Tibial nerve (tissue), 4 donors: ENCODE measurements around the gene PLA2G6. TPM values are rescaled to one million over a fixed set of nuclear protein-coding genes. Genes with fewer than 3 reads are reported as not detected.

ENCODE experiments used
- DNase-seq, 2 donors: peaks; one replicate each; pipeline ENCODE4 v3.0.0-alpha.2; 2019; ENCODE audit warnings: low spot score in 2 of 2
- H3K27ac ChIP-seq, 4 donors: fragments of 200-600 bp; sonication (generic) in 3 of 4; one replicate each; pipeline ENCODE4 v1.5.1; 2017 to 2019; ENCODE audit warnings: mild to moderate bottlenecking in 1 of 4
- H3K27me3 ChIP-seq, 2 donors: fragments of 200-600 bp; sonication (generic) in 1 of 2; one replicate each; pipeline versions ENCODE4 v1.5.1 to v1.6.0; 2017 to 2019
- H3K36me3 ChIP-seq, 3 donors: fragments of 200-600 bp; sonication (generic); one replicate each; pipeline ENCODE4 v1.5.1; 2018 to 2019
- H3K4me1 ChIP-seq, 4 donors: fragments of 200-600 bp; sonication (generic) in 3 of 4; one replicate each; pipeline ENCODE4 v1.5.1; 2017 to 2019
- H3K4me3 ChIP-seq, 4 donors: fragments of 200-600 bp; sonication (generic) in 3 of 4; one replicate each; pipeline ENCODE4 v1.5.1; 2017 to 2019; ENCODE audit warnings: mild to moderate bottlenecking in 1 of 4, moderate library complexity in 1 of 4
- H3K9me3 ChIP-seq, 4 donors: fragments of 200-600 bp; sonication (generic) in 3 of 4; one replicate each; pipeline ENCODE4 v1.5.1; 2017 to 2019
- EP300 ChIP-seq, 2 donors: sonication (generic); formaldehyde crosslinking; IDR thresholded peaks; one replicate each; pipeline ENCODE4 v1.6.1; 2017; ENCODE audit warnings: antibody characterized with exemption in 2 of 2, mild to moderate bottlenecking in 1 of 2
- POLR2A ChIP-seq, 2 donors: fragments of 450-650 bp; IDR thresholded peaks; one replicate each; pipeline ENCODE4 v1.6.1; 2017; ENCODE audit warnings: antibody characterized with exemption in 2 of 2, mild to moderate bottlenecking in 2 of 2, moderate library complexity in 2 of 2
- WGBS, 2 donors: methylation state at CpG; one replicate each; pipeline ENCODE4 v1.1.5; 2018; 5-methylcytosine and 5-hydroxymethylcytosine counted together
- total RNA-seq, 4 donors: library from RNA; depleted of rRNA; stranded (reverse); fragments of >200 nt; gene quantifications; one replicate each; pipeline ENCODE4 v1.1.0, GENCODE V29; 2016
- TF ChIP-seq, protein P1 (sequence below), 5 experiments: fragments of 200-600 bp in 3 of 5; fragments of 450-650 bp in 2 of 5; sonication (generic) in 3 of 5; IDR thresholded peaks; one replicate each; pipeline ENCODE4 v1.5.1; 2016 to 2019; ENCODE audit warnings: antibody characterized with exemption in 5 of 5, mild to moderate bottlenecking in 3 of 5, moderate library complexity in 2 of 5

The PLA2G6 gene
- total RNA-seq, 4 donors from 2014 or later, result 48.5 to 60.3 (median 55.1) TPM

DNA sequence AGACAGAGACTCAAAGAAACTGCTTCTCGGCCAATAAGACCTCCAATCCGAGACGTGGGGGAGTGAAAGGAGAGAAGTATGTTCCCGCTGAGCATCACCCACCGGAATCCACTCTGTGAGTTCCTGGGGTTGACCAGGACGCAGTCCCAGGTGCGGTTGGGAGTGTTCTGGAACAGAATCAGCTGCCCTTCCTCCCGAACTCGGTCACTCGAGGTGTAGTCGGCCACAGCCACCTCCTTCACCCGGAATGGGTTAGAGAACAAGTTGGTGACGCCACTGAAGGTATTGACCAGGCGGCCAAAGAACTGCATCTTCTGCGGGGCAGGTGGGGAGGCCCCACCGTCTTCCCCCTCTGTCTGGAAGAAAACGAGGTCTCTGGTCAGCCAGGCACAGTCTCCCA is 12.5 kb downstream of the PLA2G6 start:
- Histone ChIP-seq H3K4me3 (no peak overlapping the region), H3K27ac (no peak overlapping the region), H3K4me1 (peaks cover 0 to 17% (median 3%) of the 10 kb centered on the region in 4 donors), H3K9me3 (no peaks in the 10 kb centered on the region), H3K36me3 (peaks cover 0 to 52% (median 0%) of the 10 kb centered on the region in 3 donors), H3K27me3 (no peaks in the 10 kb centered on the region)
- WGBS, 2 donors, result 92 to 94% methylated on average over 16 to 17 of the region's 17 CpGs
- DNase-seq, result no peak
- TF ChIP-seq POLR2A (IDR thresholded peaks at IDR 0.05), result no peak
- TF ChIP-seq, protein P1, sequence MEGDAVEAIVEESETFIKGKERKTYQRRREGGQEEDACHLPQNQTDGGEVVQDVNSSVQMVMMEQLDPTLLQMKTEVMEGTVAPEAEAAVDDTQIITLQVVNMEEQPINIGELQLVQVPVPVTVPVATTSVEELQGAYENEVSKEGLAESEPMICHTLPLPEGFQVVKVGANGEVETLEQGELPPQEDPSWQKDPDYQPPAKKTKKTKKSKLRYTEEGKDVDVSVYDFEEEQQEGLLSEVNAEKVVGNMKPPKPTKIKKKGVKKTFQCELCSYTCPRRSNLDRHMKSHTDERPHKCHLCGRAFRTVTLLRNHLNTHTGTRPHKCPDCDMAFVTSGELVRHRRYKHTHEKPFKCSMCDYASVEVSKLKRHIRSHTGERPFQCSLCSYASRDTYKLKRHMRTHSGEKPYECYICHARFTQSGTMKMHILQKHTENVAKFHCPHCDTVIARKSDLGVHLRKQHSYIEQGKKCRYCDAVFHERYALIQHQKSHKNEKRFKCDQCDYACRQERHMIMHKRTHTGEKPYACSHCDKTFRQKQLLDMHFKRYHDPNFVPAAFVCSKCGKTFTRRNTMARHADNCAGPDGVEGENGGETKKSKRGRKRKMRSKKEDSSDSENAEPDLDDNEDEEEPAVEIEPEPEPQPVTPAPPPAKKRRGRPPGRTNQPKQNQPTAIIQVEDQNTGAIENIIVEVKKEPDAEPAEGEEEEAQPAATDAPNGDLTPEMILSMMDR (IDR thresholded peaks at IDR 0.05), result no peak
- no peak for TF ChIP-seq EP300 (IDR thresholded peaks at IDR 0.05)

DNA sequence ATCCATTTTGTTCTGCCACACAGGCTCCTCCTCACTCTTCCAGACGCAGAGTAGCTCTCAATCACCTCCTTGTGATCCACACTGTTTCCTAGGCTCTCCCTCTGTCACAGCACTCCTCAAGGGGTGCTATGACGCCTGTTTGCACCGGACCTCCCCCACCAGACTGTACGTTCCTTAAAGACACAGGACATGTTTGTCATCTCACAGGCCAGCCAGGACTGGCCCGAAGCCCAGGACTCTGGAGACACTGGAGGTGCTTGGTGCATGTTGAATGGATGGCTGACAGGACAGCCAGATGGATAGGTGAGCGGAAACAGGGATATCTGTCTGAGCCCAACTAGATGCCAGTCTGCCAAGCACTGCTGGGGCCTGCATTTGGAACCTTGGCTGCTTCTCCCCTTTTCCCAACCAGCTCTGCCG is 13.6 kb downstream of the PLA2G6 start:
- H3K9me3 ChIP-seq, result no peaks in the 10 kb centered on the region
- peaks cover 0 to 12% (median 3%) of the 10 kb centered on the region in 4 donors for H3K4me1 ChIP-seq
- H3K4me3 ChIP-seq, result no peak overlapping the region
- no peaks in the 10 kb centered on the region for H3K27me3 ChIP-seq
- H3K36me3 ChIP-seq, result peaks cover 0 to 59% (median 0%) of the 10 kb centered on the region in 3 donors
- WGBS, 2 donors, result 50 to 62% methylated on average over 7 of the region's 7 CpGs
- no peak overlapping the region for H3K27ac ChIP-seq
- TF ChIP-seq POLR2A (IDR thresholded peaks at IDR 0.05) (no peak), EP300 (IDR thresholded peaks at IDR 0.05) (no peak)
- TF ChIP-seq, protein P1 (IDR thresholded peaks at IDR 0.05), result no peak
- no peak for DNase-seq

DNA sequence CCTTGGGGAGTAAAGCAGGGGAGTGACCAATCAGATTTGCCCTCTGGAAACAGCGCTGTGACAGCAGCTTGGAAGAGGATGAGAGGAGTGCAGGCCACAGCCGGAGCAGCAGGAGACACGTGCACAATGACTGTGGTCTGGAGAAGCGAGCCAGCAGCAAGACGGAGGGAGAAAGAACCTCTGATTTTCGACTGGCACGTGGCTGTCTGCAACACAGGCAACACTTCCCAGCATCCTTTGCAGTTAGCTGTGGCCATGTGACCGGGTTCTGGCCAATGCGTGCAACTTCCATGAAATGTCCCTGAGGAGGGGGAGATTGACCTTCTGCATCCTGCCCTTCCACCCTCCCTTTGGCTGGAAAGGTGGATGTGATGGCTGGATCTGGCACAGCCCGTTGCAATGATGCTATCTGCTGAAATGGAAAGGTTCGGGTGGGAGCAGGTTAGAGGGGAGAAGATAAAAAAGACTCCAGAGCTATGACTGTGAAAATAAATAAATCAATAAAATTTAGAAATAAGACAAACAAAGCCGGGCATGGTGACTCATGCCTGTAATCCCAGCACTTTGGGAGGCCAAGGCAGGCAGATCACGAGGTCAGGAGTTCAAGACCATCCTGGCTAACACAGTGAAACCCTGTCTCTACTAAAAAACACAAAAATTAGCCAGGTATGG is 15.6 kb downstream of the PLA2G6 start:
- Histone ChIP-seq H3K27me3 (no peaks in the 10 kb centered on the region), H3K36me3 (peaks cover 0 to 63% (median 0%) of the 10 kb centered on the region in 3 donors), H3K9me3 (no peaks in the 10 kb centered on the region), H3K4me3 (no peak overlapping the region), H3K27ac (no peak overlapping the region), H3K4me1 (no peaks in the 10 kb centered on the region)
- DNase-seq, result no peak
- TF ChIP-seq POLR2A (IDR thresholded peaks at IDR 0.05) (no peak), EP300 (IDR thresholded peaks at IDR 0.05) (no peak)
- TF ChIP-seq, protein P1 (IDR thresholded peaks at IDR 0.05), result no peak
- WGBS, 2 donors, result 90 to 91% methylated on average over 13 of the region's 13 CpGs

DNA sequence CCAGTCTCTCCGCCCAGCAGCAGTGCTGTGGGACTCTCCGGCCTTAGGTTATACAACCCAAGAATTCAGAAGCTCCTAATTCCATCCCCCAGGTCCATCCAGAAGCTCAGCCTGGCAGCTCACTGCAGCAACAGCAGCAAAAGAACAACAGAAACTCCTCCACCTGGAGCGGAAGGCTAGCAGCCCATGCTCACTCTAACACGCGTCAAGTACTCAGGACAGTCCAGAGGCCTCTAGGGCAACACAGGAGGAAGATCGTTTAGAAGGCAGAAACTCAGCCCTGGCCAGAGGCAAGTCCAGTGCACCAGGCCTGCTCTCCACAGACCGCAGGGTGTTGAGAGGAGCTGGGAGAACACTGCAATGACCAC is 17.1 kb downstream of the PLA2G6 start:
- WGBS, 2 donors, result 76 to 88% methylated on average over 5 to 7 of the region's 7 CpGs
- Histone ChIP-seq H3K4me1 (no peaks in the 10 kb centered on the region), H3K27me3 (no peaks in the 10 kb centered on the region), H3K4me3 (no peak overlapping the region), H3K27ac (no peak overlapping the region), H3K9me3 (no peaks in the 10 kb centered on the region), H3K36me3 (peaks cover 0 to 63% (median 0%) of the 10 kb centered on the region in 3 donors)
- TF ChIP-seq, protein P1 (IDR thresholded peaks at IDR 0.05), result no peak
- TF ChIP-seq EP300 (IDR thresholded peaks at IDR 0.05) (no peak), POLR2A (IDR thresholded peaks at IDR 0.05) (no peak)
- DNase-seq, result no peak

DNA sequence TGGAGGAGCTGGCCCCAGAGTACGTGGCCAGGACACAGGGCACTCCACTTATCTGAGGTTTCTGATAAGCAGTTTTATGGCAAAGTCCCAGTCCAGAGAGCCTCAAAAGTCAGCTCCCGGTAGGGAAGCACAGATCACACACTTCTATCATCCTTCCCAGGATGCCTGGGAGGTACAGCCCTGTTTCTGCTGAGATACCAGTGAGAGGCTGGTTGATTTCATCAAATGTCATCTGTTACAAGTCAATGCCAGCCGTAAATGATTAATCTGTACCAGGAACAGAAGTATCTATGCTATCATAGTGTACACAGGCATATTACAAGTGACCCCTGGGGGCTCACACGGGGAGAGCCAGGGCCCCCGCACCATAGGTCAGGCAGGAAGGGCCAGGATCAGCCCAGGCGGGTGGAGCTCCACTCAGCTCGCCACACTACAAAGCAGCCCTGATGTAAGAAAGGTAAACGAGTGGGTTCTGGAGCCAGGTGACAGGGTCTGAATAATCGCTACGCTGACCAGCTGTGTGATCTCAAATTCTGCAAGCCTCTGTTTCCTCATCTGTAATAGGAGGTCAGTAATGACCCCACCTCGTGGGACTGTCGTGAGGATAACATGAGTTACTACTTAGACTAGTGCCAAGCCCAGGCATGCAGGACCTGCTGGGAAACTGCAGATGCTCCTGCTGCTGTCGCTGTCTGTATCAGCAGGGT is 17.6 kb downstream of the PLA2G6 start:
- 71 to 82% methylated on average over 12 to 13 of the region's 13 CpGs for WGBS, 2 donors
- no peak for DNase-seq
- Histone ChIP-seq H3K9me3 (no peaks in the 10 kb centered on the region), H3K27ac (no peak overlapping the region), H3K4me3 (no peak overlapping the region), H3K36me3 (peaks cover 0 to 57% (median 0%) of the 10 kb centered on the region in 3 donors), H3K4me1 (no peaks in the 10 kb centered on the region), H3K27me3 (no peaks in the 10 kb centered on the region)
- TF ChIP-seq EP300 (IDR thresholded peaks at IDR 0.05) (no peak), POLR2A (IDR thresholded peaks at IDR 0.05) (no peak)
- TF ChIP-seq, protein P1 (IDR thresholded peaks at IDR 0.05), result no peak
